ENCODE results near the gene FOXF2.
A peak's percentile ranks its signal among the peaks of the same experiment; 100 is the strongest.

Gene FOXF2

GRCh38 chr6:1378065-1379016 lies 11.0 kb upstream of the FOXF2 start:
- DNase-seq (ENCODE audit: low read depth in 2 of 2), result no peak

GRCh38 chr6:1379017-1379787 lies 10.2 kb upstream of the FOXF2 start:
- no peak for DNase-seq (ENCODE audit: low read depth in 2 of 2)

GRCh38 chr6:1379788-1380147 lies 9.6 kb upstream of the FOXF2 start:
- DNase-seq (ENCODE audit: low read depth in 2 of 2), result no peak

GRCh38 chr6:1380625-1381427 lies 8.6 kb upstream of the FOXF2 start:
- no peak for DNase-seq (ENCODE audit: low read depth in 2 of 2)

GRCh38 chr6:1381481-1382330 lies 7.7 kb upstream of the FOXF2 start:
- DNase-seq (ENCODE audit: low read depth in 2 of 2), result peak in 1 of 2 donors; percentile 13

- no peak for DNase-seq (ENCODE audit: low read depth in 2 of 2)
Measured at GRCh38 chr6:1382331-1382882, 7.0 kb upstream of the FOXF2 start.

- no peak for DNase-seq (ENCODE audit: low read depth in 2 of 2)
Measured at GRCh38 chr6:1382883-1383728, 6.3 kb upstream of the FOXF2 start.

GRCh38 chr6:1383729-1384548 lies 5.4 kb upstream of the FOXF2 start:
- DNase-seq (ENCODE audit: low read depth in 2 of 2), result no peak

- DNase-seq (ENCODE audit: low read depth in 2 of 2), result no peak
Measured at GRCh38 chr6:1384549-1385128, 4.7 kb upstream of the FOXF2 start.

- DNase-seq (ENCODE audit: low read depth in 2 of 2), result no peak
Measured at GRCh38 chr6:1385129-1386037, 4.0 kb upstream of the FOXF2 start.

- DNase-seq (ENCODE audit: low read depth in 2 of 2), result no peak
Measured at GRCh38 chr6:1386038-1386709, 3.2 kb upstream of the FOXF2 start.

- DNase-seq (ENCODE audit: low read depth in 2 of 2), result no peak
Measured at GRCh38 chr6:1387538-1387875, 1.9 kb upstream of the FOXF2 start.

GRCh38 chr6:1387876-1388629 lies 1.3 kb upstream of the FOXF2 start:
- no peak for DNase-seq (ENCODE audit: low read depth in 2 of 2)

- DNase-seq (ENCODE audit: low read depth in 2 of 2), result no peak
Measured at GRCh38 chr6:1388630-1389368, 577 bp upstream of the FOXF2 start.

- no peak for DNase-seq (ENCODE audit: low read depth in 2 of 2)
Measured at GRCh38 chr6:1390133-1390945, 963 bp downstream of the FOXF2 start.

Data from stimulated activated CD8-positive, alpha-beta memory T cell treated with anti-CD3 and anti-CD28 coated beads, Interleukin-15, amount 100 ng/mL, for 4 hours (primary cell).